GM18909 (cell line): ENCODE measurements around the gene PEX16.
A peak's percentile ranks its signal among the peaks of the same experiment; 100 is the strongest.

Experiments
- ATAC-seq: cut with Tn5 transposase; IDR thresholded peaks from one replicate; pipeline ENCODE4 v1.9.1; 2021; ENCODE audit warnings: mild to moderate bottlenecking; ENCODE audit not compliant: unreplicated experiment, poor library complexity

PEX16 gene

GRCh38 chr11:45917623-45918330 is at the start of gene PEX16:
Gene PEX16, minus strand, starts transcription at chr11:45917877. Its CDS starts 66 bp downstream, at chr11:45917811.
- ATAC-seq, result peak; percentile 89

- peak; percentile 57 for ATAC-seq
Observed at GRCh38 chr11:45964911-45965389, 47.3 kb upstream of the PEX16 start.

- no peak for ATAC-seq
Observed at GRCh38 chr11:45961751-45962240, 44.1 kb upstream of the PEX16 start.

- no peak for ATAC-seq
Observed at GRCh38 chr11:45960387-45961095, 42.9 kb upstream of the PEX16 start.

- no peak for ATAC-seq
Observed at GRCh38 chr11:45959851-45960250, 42.2 kb upstream of the PEX16 start.

GRCh38 chr11:45949992-45950407 is 32.3 kb upstream of the PEX16 start:
- ATAC-seq, result no peak

DNA sequence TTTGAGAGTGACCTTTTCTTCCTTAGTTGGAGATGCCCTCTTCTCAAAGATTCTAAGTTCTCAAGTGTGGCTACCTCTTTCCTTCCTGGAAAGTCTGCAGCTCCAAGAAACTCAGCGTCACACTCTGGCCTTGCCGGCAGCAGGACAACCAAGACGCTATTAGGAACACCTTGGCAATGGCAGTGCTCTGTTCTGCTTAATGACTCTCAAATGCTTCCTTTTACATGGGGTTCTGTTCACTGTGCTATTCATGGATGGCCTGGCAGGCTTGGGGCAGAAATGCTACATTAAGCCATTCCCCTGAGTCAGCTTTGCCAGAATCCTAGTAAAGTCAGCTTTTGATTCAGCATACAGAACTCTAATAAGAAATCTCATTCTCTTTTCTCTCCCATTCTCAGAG is 30.7 kb upstream of the PEX16 start:
- no peak for ATAC-seq

DNA sequence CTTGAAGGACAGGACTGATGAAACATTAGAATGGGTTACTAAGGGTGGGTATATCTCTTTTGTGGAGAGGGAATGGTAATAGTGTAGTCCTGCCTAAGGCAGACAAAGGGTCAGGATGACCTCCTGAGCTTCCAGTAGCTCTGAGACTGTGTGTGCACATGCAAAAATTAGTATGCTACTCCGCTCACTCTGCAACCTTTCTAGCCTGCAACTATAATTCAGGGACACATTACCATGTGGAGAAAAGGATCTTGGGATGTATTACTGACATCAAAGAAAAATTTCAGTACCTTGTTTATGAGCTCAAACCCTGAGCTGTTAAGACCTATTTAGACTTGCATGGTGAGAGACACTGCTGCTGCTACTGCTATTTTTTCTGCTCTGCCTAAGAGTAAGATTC is 30.2 kb upstream of the PEX16 start:
- no peak for ATAC-seq

DNA sequence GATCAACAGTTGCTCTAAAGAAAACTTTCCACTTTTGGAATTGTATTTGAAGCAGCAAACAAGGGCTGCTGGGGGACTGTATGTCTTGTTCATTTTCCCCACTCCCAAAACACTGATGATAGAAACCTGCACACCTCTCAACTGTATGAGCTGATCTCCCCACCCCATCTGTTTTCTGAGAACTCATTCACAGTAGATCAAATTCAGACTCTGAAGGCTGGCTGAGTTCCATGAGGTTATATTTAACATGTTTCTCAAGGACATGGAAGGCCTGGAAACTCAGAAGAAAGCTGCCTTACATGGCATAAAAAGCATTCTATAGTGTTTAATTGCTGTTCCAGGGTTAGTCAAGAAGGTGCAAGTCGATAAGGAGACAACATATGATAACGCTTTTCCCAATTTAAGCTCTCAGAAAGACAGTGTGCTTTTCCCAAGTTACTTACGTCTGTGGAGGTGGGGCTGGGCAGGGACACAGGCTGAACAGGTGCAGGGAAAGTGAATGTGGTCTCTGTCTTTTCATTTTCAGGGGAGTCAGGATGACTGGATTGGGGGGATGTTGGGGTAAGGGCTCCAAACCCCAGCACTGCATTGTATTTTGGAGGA is 27.8 kb upstream of the PEX16 start:
- no peak for ATAC-seq

DNA sequence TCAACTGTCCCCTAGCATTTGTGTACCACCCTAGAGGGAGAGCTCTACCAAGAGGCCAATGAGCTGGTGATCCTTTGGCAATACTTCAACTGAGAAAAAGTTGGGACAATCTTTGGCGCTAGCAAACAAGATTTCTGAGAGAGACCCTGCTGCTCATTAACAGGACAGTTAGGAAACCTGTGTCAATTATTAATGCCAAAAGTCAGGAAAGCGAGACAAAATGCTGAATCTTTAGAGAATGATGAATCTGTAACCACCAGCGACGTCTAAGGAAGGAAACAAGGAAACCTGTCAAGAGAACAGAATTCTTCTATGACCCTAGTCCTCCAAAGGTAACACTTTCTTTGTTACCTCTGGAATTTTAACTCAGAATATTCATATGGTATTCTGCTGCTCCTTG is 24.7 kb upstream of the PEX16 start:
- no peak for ATAC-seq

GRCh38 chr11:45941285-45941684 is 23.6 kb upstream of the PEX16 start:
- no peak for ATAC-seq

DNA sequence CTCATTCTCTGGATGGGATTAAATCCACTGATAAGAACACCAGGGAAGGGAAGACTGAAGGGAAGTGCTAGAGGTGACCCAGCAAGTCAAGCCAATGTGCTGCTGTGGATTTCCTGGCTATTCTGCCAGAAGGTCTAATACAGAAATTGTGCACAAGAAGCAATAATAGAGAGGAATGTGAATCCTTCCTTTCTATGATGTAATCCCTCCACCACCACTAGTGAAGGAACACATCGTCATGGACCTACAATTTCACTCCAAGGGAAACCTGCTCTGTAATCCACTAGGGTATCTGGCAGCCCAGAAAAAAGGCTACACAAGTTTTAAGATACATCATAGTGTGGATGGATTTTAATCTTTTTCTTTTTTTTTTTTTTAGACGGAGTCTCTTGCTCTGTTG is 22.2 kb upstream of the PEX16 start:
- ATAC-seq, result no peak

DNA sequence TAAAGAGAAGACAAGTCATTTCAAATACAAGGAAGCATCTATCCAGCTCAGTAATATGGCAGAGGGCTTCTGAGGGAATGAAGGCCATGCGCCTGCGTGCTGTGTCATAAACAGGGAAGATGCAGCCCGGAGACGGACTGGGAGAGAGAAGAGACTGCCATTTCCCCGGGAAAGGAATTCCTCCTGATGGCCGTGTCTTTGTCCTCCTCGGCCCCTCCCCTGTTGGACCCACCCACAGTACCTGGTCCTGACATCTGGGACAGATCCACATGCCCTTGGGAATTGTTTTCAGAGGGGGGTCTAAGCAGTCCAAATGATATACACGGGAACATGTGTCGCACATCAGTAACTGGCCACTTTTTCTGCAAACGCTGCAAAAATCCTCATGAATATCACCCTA is 20.2 kb upstream of the PEX16 start:
- no peak for ATAC-seq

GRCh38 chr11:45936511-45937054 is 18.9 kb upstream of the PEX16 start:
- ATAC-seq, result no peak

- no peak for ATAC-seq
Observed at GRCh38 chr11:45935349-45936064, 17.8 kb upstream of the PEX16 start.

DNA sequence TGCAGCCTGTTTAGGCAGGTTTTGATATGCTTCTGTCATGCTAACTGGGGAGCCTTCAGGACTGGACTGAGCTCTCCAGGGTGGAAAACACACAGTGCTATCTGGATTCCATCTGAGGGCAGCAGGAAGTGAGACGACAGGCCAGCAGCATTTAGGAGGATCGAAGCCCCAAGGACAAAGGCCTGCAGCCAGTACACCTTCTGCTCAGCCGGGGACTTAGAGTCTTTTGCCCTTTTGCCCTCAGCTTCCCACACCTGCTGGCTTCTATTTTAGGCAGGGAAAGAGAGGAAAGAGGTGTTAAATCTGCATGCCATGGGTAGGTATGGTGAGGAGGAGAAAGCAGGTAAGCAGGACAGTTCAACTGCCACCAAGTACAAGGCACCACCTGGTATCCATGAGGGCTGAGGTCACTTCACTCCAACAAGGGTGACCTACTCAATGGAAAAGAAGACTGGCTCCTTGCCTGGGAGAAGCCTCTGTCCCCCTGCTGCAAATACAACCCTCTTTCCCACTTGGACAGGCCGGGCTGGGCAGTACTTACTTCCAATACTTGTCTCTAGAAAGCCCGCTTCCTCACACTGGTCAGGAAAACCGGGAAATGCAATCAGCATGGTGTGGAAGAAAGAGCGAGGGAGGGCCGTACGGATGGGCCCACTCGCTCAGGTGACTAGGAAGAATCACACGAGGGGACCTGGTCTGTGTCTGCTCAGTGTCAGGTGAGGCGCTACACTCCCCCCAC is 17.1 kb upstream of the PEX16 start:
- no peak for ATAC-seq

DNA sequence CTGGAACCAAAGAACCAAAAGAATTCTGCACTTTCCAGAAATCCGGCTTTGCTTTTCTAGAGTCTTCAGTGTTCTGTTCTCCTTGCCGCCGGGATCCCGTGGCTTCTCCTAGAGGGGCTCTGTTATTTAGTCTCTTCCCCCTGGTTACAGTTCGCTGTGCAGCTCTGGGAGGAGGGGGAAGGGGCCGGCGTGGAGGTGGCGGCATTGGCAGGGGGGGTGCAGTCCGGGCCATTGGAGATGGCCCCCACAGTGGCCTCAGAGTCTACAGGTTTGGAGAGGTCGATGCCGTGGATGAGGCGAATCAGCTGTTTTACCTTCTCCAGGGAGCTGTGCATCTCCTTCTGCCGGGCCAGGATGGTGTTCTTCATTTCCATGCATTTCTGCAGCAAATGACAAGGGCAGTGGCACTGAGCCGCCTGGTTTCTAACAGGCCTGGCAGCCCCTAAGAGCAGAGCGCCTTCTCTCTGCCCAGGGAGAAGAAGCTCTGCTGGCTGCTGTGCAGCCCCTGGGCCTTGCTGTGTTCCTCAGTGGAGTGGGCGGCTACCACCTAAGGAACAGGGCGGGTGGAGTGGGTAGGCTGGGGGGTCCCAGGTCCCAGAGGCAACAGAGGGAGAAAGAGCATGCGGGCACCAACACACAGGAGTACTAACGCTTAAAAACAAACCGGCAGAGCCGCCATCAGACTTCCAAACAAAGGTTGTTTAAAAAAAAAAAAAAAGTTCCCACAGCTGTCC is 16.3 kb upstream of the PEX16 start:
- ATAC-seq, result no peak

DNA sequence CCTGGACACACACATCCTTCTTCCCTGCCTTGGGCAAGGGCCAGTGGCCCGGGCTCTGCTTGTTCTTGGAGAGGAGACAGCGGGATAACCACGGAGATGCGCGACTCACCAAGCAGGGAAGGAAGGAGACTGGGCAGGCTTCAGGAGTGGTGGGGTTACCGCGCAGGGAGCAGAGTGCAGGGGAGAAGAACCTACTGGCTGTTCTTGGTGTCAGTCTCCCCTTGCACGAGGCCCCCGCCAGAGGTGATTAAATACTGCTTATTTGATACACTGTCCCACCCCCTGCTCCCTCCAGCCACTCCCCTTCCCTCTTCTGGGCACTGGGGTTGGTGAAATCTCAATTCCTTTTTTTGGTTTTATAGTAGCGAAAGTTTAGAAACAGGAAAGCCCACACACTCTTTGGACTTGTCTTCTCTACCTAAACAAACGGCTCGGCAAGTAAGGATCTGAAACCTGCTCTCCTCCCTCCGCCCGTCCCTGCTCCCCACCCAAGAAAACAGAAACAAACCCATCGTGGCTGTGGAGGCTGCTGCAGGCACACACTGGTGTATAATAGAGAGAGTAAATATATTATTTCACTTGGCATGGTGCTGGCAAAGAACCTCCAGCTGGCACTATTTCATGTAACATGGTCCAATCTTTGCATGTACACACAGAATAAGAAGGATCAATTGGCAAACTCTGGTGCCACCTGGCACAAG is 15.6 kb upstream of the PEX16 start:
- no peak for ATAC-seq
